GM21390 (cell line): Measurements from ENCODE around the gene EAF1.
"Not testable (repeated sequence)": the region's sequence is repeated elsewhere in the genome, so short reads cannot be mapped to it uniquely, and the experiment has no call there.

Experiments
- ATAC-seq: cut with Tn5 transposase; IDR thresholded peaks from one replicate; pipeline ENCODE4 v1.9.1; 2021; ENCODE audit not compliant: unreplicated experiment

The EAF1 gene

GRCh38 chr3:15477951-15478639 lies 50.7 kb downstream of the EAF1 start:
- ATAC-seq: no peak

GRCh38 chr3:15478640-15478979 lies 51.2 kb downstream of the EAF1 start:
- no peak for ATAC-seq

GRCh38 chr3:15479400-15480224 lies 52.2 kb downstream of the EAF1 start:
- ATAC-seq: no peak

GRCh38 chr3:15484551-15484950 lies 57.2 kb downstream of the EAF1 start:
- ATAC-seq: not testable (repeated sequence)

GRCh38 chr3:15486020-15486419 lies 58.6 kb downstream of the EAF1 start:
- ATAC-seq: no peak

- no peak for ATAC-seq
Observed at GRCh38 chr3:15486979-15487378, 59.6 kb downstream of the EAF1 start.

GRCh38 chr3:15488002-15488401 lies 60.6 kb downstream of the EAF1 start:
- ATAC-seq: no peak

GRCh38 chr3:15490158-15490557 lies 62.8 kb downstream of the EAF1 start:
- no peak for ATAC-seq

GRCh38 chr3:15491143-15491542 lies 63.7 kb downstream of the EAF1 start:
- ATAC-seq: no peak
